IMR-90 (cell line): ENCODE measurements around the gene PAM16. TPM values are rescaled to one million over a fixed set of nuclear protein-coding genes. Genes with fewer than 3 reads are reported as not detected.
A peak's percentile ranks its signal among the peaks of the same experiment; 100 is the strongest.

ENCODE experiments used
- ATAC-seq: fragments of 200-7000 bp; cut with Tn5 transposase; 2 replicates; pipeline ENCODE4 v1.9.1; 2020; ENCODE audit warnings: low read depth, mild to moderate bottlenecking, moderate library complexity
- BruUV-seq: library from RNA; stranded (reverse); fragments of 400-500 nt; replicated peaks from 2 replicates; lab custom pipeline; 2021; lab: Mats Ljungman, UMichigan
- CTCF ChIA-PET: fragments of 300-600 bp; formaldehyde crosslinking; extraction: SDS; loops from one replicate; lab custom pipeline; 2021; ENCODE audit warnings: antibody characterized with exemption; lab: Yijun Ruan, JAX
- POLR2A ChIA-PET: fragments of 300-600 bp; sonication (Branson Sonifier 250); formaldehyde crosslinking; loops from one replicate; lab custom pipeline; 2022; ENCODE audit warnings: antibody characterized with exemption; ENCODE audit not compliant: unreplicated experiment; lab: Charles Lee
- DNase-seq: peaks from one replicate; pipeline ENCODE4 v3.0.0; 2013
- H2AFZ ChIP-seq: replicated peaks from 2 replicates; pipeline ENCODE3; 2013; ENCODE audit warnings: low read length, mild to moderate bottlenecking; ENCODE audit not compliant: poor library complexity
- H2AK5ac ChIP-seq: 2 replicates; pipeline ENCODE4 v1.6.1; 2013; ENCODE audit warnings: low read depth, low read length, inconsistent platforms
- H2AK9ac ChIP-seq: replicated peaks from 2 replicates; pipeline ENCODE3; 2013; ENCODE audit warnings: mild to moderate bottlenecking, low read depth, low read length, moderate library complexity; ENCODE audit not compliant: poor library complexity
- H2BK120ac ChIP-seq: 2 replicates; pipeline ENCODE4 v1.6.1; 2013; ENCODE audit warnings: low read depth, low read length, inconsistent platforms
- H2BK15ac ChIP-seq: 3 replicates; pipeline ENCODE4 v1.6.1; 2013; ENCODE audit warnings: low read depth, low read length, inconsistent platforms
- H2BK20ac ChIP-seq: 2 replicates; pipeline ENCODE4 v1.6.1; 2013; ENCODE audit warnings: low read depth, mild to moderate bottlenecking, inconsistent platforms, low read length, moderate library complexity
- H2BK5ac ChIP-seq: 2 replicates; pipeline ENCODE4 v1.6.1; 2013; ENCODE audit warnings: mild to moderate bottlenecking, low read depth, low read length, inconsistent platforms; ENCODE audit not compliant: poor library complexity, severe bottlenecking
- H3K14ac ChIP-seq: replicated peaks from 2 replicates; pipeline ENCODE4 v1.6.1; 2013; ENCODE audit warnings: low read depth, low read length, inconsistent platforms
- H3K18ac ChIP-seq: 2 replicates; pipeline ENCODE4 v1.6.1; 2013; ENCODE audit warnings: low read depth, low read length, control low read depth
- H3K23ac ChIP-seq: 2 replicates; pipeline ENCODE4 v1.6.1; 2013; ENCODE audit warnings: low read depth, low read length, inconsistent platforms
- H3K27ac ChIP-seq: 2 replicates; pipeline ENCODE4 v1.5.1; 2013; ENCODE audit warnings: mild to moderate bottlenecking, control low read depth, low read length; ENCODE audit not compliant: insufficient read depth
- H3K27me3 ChIP-seq: 2 replicates; pipeline ENCODE4 v1.6.1; 2013; ENCODE audit warnings: low read length; ENCODE audit not compliant: control insufficient read depth, insufficient read depth
- H3K36me3 ChIP-seq: 2 replicates; pipeline ENCODE4 v1.6.1; 2013; ENCODE audit warnings: low read length, mixed read lengths; ENCODE audit not compliant: control insufficient read depth, insufficient read depth
- H3K4ac ChIP-seq: 2 replicates; pipeline ENCODE4 v1.6.1; 2013; ENCODE audit warnings: low read depth, low read length, inconsistent platforms
- H3K4me1 ChIP-seq: 2 replicates; pipeline ENCODE4 v1.6.1; 2013; ENCODE audit warnings: low read length, mixed read lengths; ENCODE audit not compliant: control insufficient read depth, insufficient read depth
- H3K4me2 ChIP-seq: 2 replicates; pipeline ENCODE4 v1.6.1; 2013; ENCODE audit warnings: low read depth, mild to moderate bottlenecking, control low read depth, low read length, moderate library complexity
- H3K4me3 ChIP-seq: 2 replicates; pipeline ENCODE4 v1.5.1; 2013; ENCODE audit warnings: low read depth, mild to moderate bottlenecking, control low read depth, low read length, moderate library complexity; ENCODE audit not compliant: insufficient read depth
- H3K56ac ChIP-seq: 2 replicates; pipeline ENCODE4 v1.6.1; 2013; ENCODE audit warnings: low read length, inconsistent platforms; ENCODE audit not compliant: insufficient read depth; ENCODE audit errors: extremely low read depth
- H3K79me1 ChIP-seq, 2 experiments: 2 replicates each; pipeline ENCODE4 v1.6.1; 2013; ENCODE audit warnings: low read length in 2 of 2, inconsistent platforms in 1 of 2, low read depth in 1 of 2
- H3K9ac ChIP-seq: 2 replicates; pipeline ENCODE4 v1.6.1; 2013; ENCODE audit warnings: low read depth, low read length, control low read depth
- H3K9me1 ChIP-seq: 2 replicates; pipeline ENCODE4 v1.6.1; 2013; ENCODE audit warnings: low read length, inconsistent platforms; ENCODE audit not compliant: insufficient read depth
- H3K9me3 ChIP-seq: 2 replicates; pipeline ENCODE4 v1.6.1; 2013; ENCODE audit warnings: low read length; ENCODE audit not compliant: control insufficient read depth, insufficient read depth
- H4K20me1 ChIP-seq: 2 replicates; pipeline ENCODE4 v1.6.1; 2013; ENCODE audit warnings: low read length, inconsistent platforms; ENCODE audit not compliant: insufficient read depth
- H4K5ac ChIP-seq: 2 replicates; pipeline ENCODE4 v1.6.1; 2013; ENCODE audit warnings: mild to moderate bottlenecking, low read depth, low read length, control low read depth
- H4K8ac ChIP-seq, 2 experiments: 2 replicates each; pipeline ENCODE4 v1.6.1; 2013; ENCODE audit warnings: low read depth in 2 of 2, low read length in 2 of 2, control low read depth in 1 of 2, inconsistent platforms in 1 of 2
- H4K91ac ChIP-seq: 2 replicates; pipeline ENCODE4 v1.6.1; 2013; ENCODE audit warnings: low read depth, low read length, inconsistent platforms; ENCODE audit not compliant: insufficient read depth
- CEBPB ChIP-seq: IDR thresholded peaks from 2 replicates; pipeline ENCODE4 v1.6.1; 2012; ENCODE audit warnings: low read depth, low read length, improper control_type of control experiment
- RCOR1 ChIP-seq: IDR thresholded peaks from 2 replicates; pipeline ENCODE4 v1.6.1; 2012; ENCODE audit warnings: mild to moderate bottlenecking, low read length, improper control_type of control experiment; ENCODE audit not compliant: insufficient replicate concordance
- WGBS, 2 experiments: methylation state at CpG; one replicate each; pipeline versions ENCODE4 v1.1.5 to v1.1.7; 2013; ENCODE audit warnings: missing lambda C conversion rate in 2 of 2; ENCODE audit not compliant: insufficient read length in 1 of 2; ENCODE audit errors: extremely low coverage in 2 of 2; 5-methylcytosine and 5-hydroxymethylcytosine counted together
- dilution Hi-C: fragments of 300-500 bp; cut with HindIII; formaldehyde crosslinking; loops from one replicate; pipeline ENCODE4 v1.14.3; 2018; ENCODE audit warnings: low sequenced_read_pairs; ENCODE audit not compliant: unreplicated experiment
- in situ Hi-C: fragments of 300-500 bp; cut with MboI; formaldehyde crosslinking; loops from 3 replicates; pipeline ENCODE4 v1.14.3; 2019; ENCODE audit warnings: low sequenced_read_pairs, inconsistent platforms, mixed read lengths
- intact Hi-C: fragments of 100-400 bp; cut with micrococcal nuclease; formaldehyde crosslinking; loops from 2 replicates; pipeline ENCODE4 v1.10.0; 2022
- polyA plus RNA-seq, 3 experiments: library from polyadenylated mRNA; depleted of rRNA; stranded (reverse); fragments of >200 nt; gene quantifications; 2 replicates each; pipeline ENCODE4 v1.2.3, GENCODE V29; 2012; ENCODE audit warnings: low replicate concordance in 1 of 3
- total RNA-seq: library from RNA; depleted of rRNA; stranded (reverse); fragments of >200 nt; gene quantifications from 2 replicates; pipeline ENCODE4 v1.2.3, GENCODE V29; 2012

The PAM16 gene
- total and polyA plus RNA-seq, 2 of the 4 experiments (the other 2 are of a cell fraction), result 17.9 to 48.4 TPM

DNA sequence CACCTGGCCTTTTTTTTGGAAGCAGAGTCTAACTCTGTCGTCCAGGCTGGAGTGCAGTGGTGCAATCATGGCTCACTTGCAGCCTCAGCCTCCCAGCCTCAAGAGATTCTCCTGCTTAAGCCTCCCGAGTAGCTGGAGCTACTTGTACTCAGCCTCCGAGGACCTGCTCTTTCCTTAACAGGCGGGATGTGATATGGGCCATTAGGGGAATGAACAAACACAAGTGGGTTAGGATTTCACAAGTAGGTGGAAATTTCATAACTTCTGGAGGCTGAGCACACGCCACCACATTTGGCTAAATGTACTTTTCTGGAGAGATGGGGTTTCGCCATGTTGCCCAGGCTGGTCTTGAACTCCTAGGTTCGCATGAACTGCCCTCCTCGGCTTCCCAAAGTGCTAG, 4.1 kb downstream of the PAM16 start:
- no peak overlapping the region for H3K18ac ChIP-seq
- no peak overlapping the region for H4K5ac ChIP-seq
- ChIA-PET CTCF (no interaction called here), POLR2A (no interaction called here)
- TF ChIP-seq RCOR1, result no peak
- 0 out of 2 replicates have a peak, but pooled peaks have one; percentile 7 for TF ChIP-seq CEBPB
- no peak overlapping the region for H2BK5ac ChIP-seq
- peaks cover 33 to 78% of the 10 kb centered on the region in 2 experiments for H3K79me1 ChIP-seq
- intact Hi-C loops (loop anchor here (2.0 kb wide), 1 partner anchor 24 kb away; no protein-coding TSS in a partner anchor), dilution Hi-C loops (no loop called here), in situ Hi-C loops (no loop called here)
- no peaks in the 10 kb centered on the region for H3K9me3 ChIP-seq
- no peak overlapping the region for H3K9ac ChIP-seq
- no peak overlapping the region for H3K56ac ChIP-seq
- no peak overlapping the region for H3K23ac ChIP-seq
- no peak overlapping the region for H2BK15ac ChIP-seq
- H2BK120ac ChIP-seq, result no peak overlapping the region
- H3K4ac ChIP-seq, result no peak overlapping the region
- DNase-seq (no peak), ATAC-seq (no peak)
- H3K36me3 ChIP-seq, result peaks cover 1% of the 10 kb centered on the region; the same call in 1 of the 2 replicates
- 70% methylated on average over 2 of the region's 8 CpGs; no CpG with 5 or more reads in 1 of the 2 experiments for WGBS, 2 experiments
- no peak overlapping the region for H2AK5ac ChIP-seq
- peaks cover 10% of the 10 kb centered on the region; the same call in 1 of the 2 replicates for H3K9me1 ChIP-seq
- H3K4me3 ChIP-seq, result no peak overlapping the region
- H2AFZ ChIP-seq, result no peak overlapping the region
- BruUV-seq, result no TSS peak
- H3K14ac ChIP-seq, result no peak overlapping the region
- no peak overlapping the region for H2BK20ac ChIP-seq
- no peak overlapping the region for H4K91ac ChIP-seq
- peaks cover 9% of the 10 kb centered on the region for H3K4me1 ChIP-seq
- H3K4me2 ChIP-seq, result no peak overlapping the region
- H3K27me3 ChIP-seq, result no peaks in the 10 kb centered on the region
- H4K8ac ChIP-seq, result no peak overlapping the region
- H4K20me1 ChIP-seq, result peaks cover 66% of the 10 kb centered on the region
- no peak overlapping the region for H2AK9ac ChIP-seq
- no peak overlapping the region for H3K27ac ChIP-seq
